K562 (cell line): ENCODE results near the gene ACTA2. TPM values are rescaled to one million over a fixed set of nuclear protein-coding genes. Genes with fewer than 3 reads are reported as not detected.

Experiments used
- ATAC-seq: fragments of 200-7000 bp; cut with Tn5 transposase; 3 replicates; pipeline ENCODE4 v1.9.1; 2020; ENCODE audit warnings: moderate library complexity
- BruUV-seq: library from RNA; stranded (reverse); fragments of 400-500 nt; replicated peaks from 2 replicates; lab custom pipeline; 2021; lab: Mats Ljungman, UMichigan
- CTCF ChIA-PET: fragments of 300-600 bp; formaldehyde crosslinking; extraction: SDS; loops from one replicate; lab custom pipeline; 2021; ENCODE audit warnings: low intra/inter-chr PET ratio; lab: Yijun Ruan, JAX
- POLR2A ChIA-PET: fragments of 300-600, 350-650 bp; sonication (Branson Sonifier 250); formaldehyde crosslinking; extraction: SDS; loops from one replicate; lab custom pipeline; 2021; ENCODE audit warnings: antibody characterized with exemption, inconsistent platforms; lab: Yijun Ruan, JAX
- DNase-seq, 4 experiments: peaks; one replicate each; pipeline versions ENCODE4 v3.0.0 to v3.0.0-alpha.2; 2011 to 2018; ENCODE audit warnings: low spot score in 3 of 4, mixed read lengths in 3 of 4; ENCODE audit errors: extremely low read depth in 1 of 4
- FAIRE-seq: peaks from 2 replicates; lab custom pipeline; 2011; peaks lifted over from hg19 to GRCh38; lab: Jason Lieb, UNC
- H2AFZ ChIP-seq: 2 replicates; pipeline ENCODE4 v1.6.0; 2011; ENCODE audit warnings: low read depth, low read length, control low read depth, inconsistent platforms
- H3K27ac ChIP-seq: fragments of 200-600 bp; 3 replicates; pipeline ENCODE4 v1.8.0; 2011; ENCODE audit warnings: low read depth, mild to moderate bottlenecking, control low read depth, inconsistent platforms, low read length, moderate library complexity, mixed read lengths; ENCODE audit errors: extremely low read depth
- H3K27me3 ChIP-seq, 2 experiments: fragments of 300-600 bp in 1 of 2; 2 replicates in 1 of 2; 3 replicates in 1 of 2; pipeline versions ENCODE4 v1.6.0 to v1.8.0; 2011; ENCODE audit warnings: inconsistent platforms in 2 of 2, low read length in 2 of 2, mild to moderate bottlenecking in 1 of 2, mixed read lengths in 1 of 2, moderate library complexity in 1 of 2; ENCODE audit not compliant: control insufficient read depth in 2 of 2, insufficient read depth in 2 of 2
- H3K36me3 ChIP-seq: fragments of 300-600 bp; 3 replicates; pipeline ENCODE4 v1.8.0; 2011; ENCODE audit warnings: mild to moderate bottlenecking, low read length, inconsistent platforms; ENCODE audit not compliant: control insufficient read depth, insufficient read depth
- H3K4me1 ChIP-seq, 2 experiments: fragments of 200-600 bp in 1 of 2; replicated peaks in 1 of 2; 2 replicates in 1 of 2; 3 replicates in 1 of 2; pipeline versions ENCODE4 v1.5.1 to v1.8.0; 2011; ENCODE audit warnings: inconsistent platforms in 2 of 2, low read length in 2 of 2, mild to moderate bottlenecking in 1 of 2, mixed read lengths in 1 of 2, moderate library complexity in 1 of 2; ENCODE audit not compliant: control insufficient read depth in 2 of 2, insufficient read depth in 2 of 2
- H3K4me2 ChIP-seq: 2 replicates; pipeline ENCODE4 v1.6.1; 2011; ENCODE audit warnings: low read length, control low read depth, inconsistent platforms, mixed read lengths; ENCODE audit not compliant: insufficient read depth
- H3K4me3 ChIP-seq: fragments of 200-600 bp; sonication (generic), shearing (Covaris generic); 2 replicates; pipeline ENCODE4 v1.5.1; 2016; ENCODE audit warnings: control low read depth, inconsistent platforms
- H3K79me2 ChIP-seq: fragments of 200-600 bp; 3 replicates; pipeline ENCODE4 v1.8.0; 2011; ENCODE audit warnings: low read length, inconsistent platforms; ENCODE audit not compliant: control insufficient read depth, insufficient read depth
- H3K9ac ChIP-seq, 2 experiments: 2 replicates each; pipeline versions ENCODE4 v1.6.0 to v1.6.1; 2011; ENCODE audit warnings: low read depth in 2 of 2, low read length in 2 of 2, control low read depth in 1 of 2, inconsistent platforms in 1 of 2, mild to moderate bottlenecking in 1 of 2, mixed read lengths in 1 of 2; ENCODE audit not compliant: insufficient read depth in 1 of 2
- H3K9me1 ChIP-seq: one replicate; pipeline ENCODE4 v1.6.0; 2011; ENCODE audit warnings: inconsistent platforms, mild to moderate bottlenecking, low read length, moderate library complexity; ENCODE audit not compliant: control insufficient read depth, insufficient read depth
- H3K9me3 ChIP-seq: replicated peaks from 2 replicates; pipeline ENCODE4 v1.5.1; 2011; ENCODE audit warnings: low read depth, low read length, inconsistent platforms; ENCODE audit not compliant: control insufficient read depth, insufficient read depth
- H4K20me1 ChIP-seq: replicated peaks from 2 replicates; pipeline ENCODE4 v1.6.1; 2011; ENCODE audit warnings: low read length, inconsistent platforms, mixed read lengths; ENCODE audit not compliant: control insufficient read depth, insufficient read depth
- CHAMP1 ChIP-seq: fragments of 450-650 bp; IDR thresholded peaks from 2 replicates; pipeline ENCODE4 v1.6.1; 2016; ENCODE audit warnings: mild to moderate bottlenecking
- HNRNPLL ChIP-seq: fragments of 200-400 bp; formaldehyde crosslinking; IDR thresholded peaks from 2 replicates; pipeline ENCODE4 v1.6.1; 2017; ENCODE audit warnings: low read length, low read depth, mild to moderate bottlenecking; ENCODE audit not compliant: poor library complexity, severe bottlenecking
- NCOA4 ChIP-seq: fragments of 450-650 bp; IDR thresholded peaks from 2 replicates; pipeline ENCODE4 v1.6.1; 2018; ENCODE audit warnings: mild to moderate bottlenecking; ENCODE audit not compliant: partially characterized antibody
- PCBP1 ChIP-seq: fragments of 200-400 bp; formaldehyde crosslinking; IDR thresholded peaks from 2 replicates; pipeline ENCODE4 v1.6.1; 2018; ENCODE audit warnings: mild to moderate bottlenecking, low read depth, low read length; ENCODE audit not compliant: poor library complexity, severe bottlenecking
- RNF2 ChIP-seq: sonication (generic); IDR thresholded peaks from 2 replicates; pipeline ENCODE4 v1.6.1; 2016
- SAP30 ChIP-seq: fragments of 200-600 bp; sonication (generic); IDR thresholded peaks from 2 replicates; pipeline ENCODE4 v1.6.1; 2012; ENCODE audit warnings: borderline replicate concordance, low read depth, mild to moderate bottlenecking, moderate library complexity, low read length, control low read depth, inconsistent platforms; ENCODE audit not compliant: insufficient read depth, poor library complexity, severe bottlenecking
- SMAD3 ChIP-seq: fragments of 450-650 bp; formaldehyde crosslinking; conservative IDR thresholded peaks from 2 replicates; pipeline ENCODE4 v1.4.0; 2020; ENCODE audit warnings: mild to moderate bottlenecking
- ZFP30 ChIP-seq: fragments of 250-450 bp; sonication (Bioruptor Pico); IDR thresholded peaks from 2 replicates; pipeline ENCODE4 v1.8.0; 2022; ENCODE audit warnings: moderate library complexity, mild to moderate bottlenecking, inconsistent platforms, borderline replicate concordance
- ZFP36 ChIP-seq: fragments of 150-350 bp; IDR thresholded peaks from 2 replicates; pipeline ENCODE4 v1.6.1; 2018; ENCODE audit warnings: low read length, low read depth; ENCODE audit not compliant: partially characterized antibody
- ZNF766 ChIP-seq: fragments of 200-800 bp; sonication (Bioruptor generic); conservative IDR thresholded peaks from 2 replicates; pipeline ENCODE4 v1.6.1; 2016; ENCODE audit warnings: missing genetic modification characterization, missing compliant biosample characterization
- WGBS: fragments of 100-300 bp; shearing (Covaris generic); methylation state at CpG from one replicate; pipeline ENCODE4 v1.1.6; 2016; ENCODE audit warnings: low coverage, mixed read lengths; ENCODE audit not compliant: insufficient coverage; ENCODE audit errors: missing lambda C conversion rate; 5-methylcytosine and 5-hydroxymethylcytosine counted together
- in situ Hi-C: fragments of 300-500 bp; cut with MboI; formaldehyde crosslinking; loops from 4 replicates; pipeline ENCODE4 v1.15.0; 2018; ENCODE audit warnings: inconsistent platforms, mixed read lengths
- intact Hi-C: fragments of 100-400 bp; cut with micrococcal nuclease; formaldehyde crosslinking; loops from 2 replicates; pipeline ENCODE4 v1.14.2; 2022
- polyA plus RNA-seq, 8 experiments: library from polyadenylated mRNA; depleted of rRNA in 4 of 8; stranded (reverse) in 5 of 8; unstranded in 3 of 8; fragments of >200 nt; fragmentation: Nextera tagmentation in 2 of 8; fragmentation: Illumina TruSeq in 1 of 8; extraction: Ambion mirVana in 2 of 8; extraction: Trizol in 1 of 8; gene quantifications; 2 replicates each; pipeline versions ENCODE4 v1.2.1 to v1.2.3, GENCODE V29; 2011 to 2014; ENCODE audit warnings: inconsistent platforms in 1 of 8, missing spikeins in 1 of 8
- total RNA-seq, 7 experiments: library from RNA; depleted of rRNA in 6 of 7; stranded (reverse); fragments of >200 nt in 6 of 7; fragmentation: Illumina TruSeq in 2 of 7; extraction: Trizol in 2 of 7; gene quantifications; 2 replicates each; pipeline versions ENCODE4 v1.2.1 to v1.2.3, GENCODE V29; 2011 to 2021; ENCODE audit warnings: low replicate concordance in 1 of 7

Gene ACTA2
- total and polyA plus RNA-seq, 9 of the 15 experiments (the other 6 are each of a cell fraction or from before 2014, with no cell fraction given), result 0.15 to 1.0 (median 0.38) TPM; not detected in 3

- Histone ChIP-seq H3K9me3 (no peaks in the 10 kb centered on the region), H4K20me1 (no peaks in the 10 kb centered on the region), H3K4me2 (no peak overlapping the region), H3K4me3 (no peak overlapping the region), H3K4me1 (no peaks in the 10 kb centered on the region), H2AFZ (no peak overlapping the region), H3K27ac (no peak overlapping the region), H3K27me3 (no peaks in the 10 kb centered on the region), H3K9ac (no peak overlapping the region), H3K36me3 (no peaks in the 10 kb centered on the region), H3K9me1 (no peaks in the 10 kb centered on the region), H3K79me2 (no peaks in the 10 kb centered on the region)
- CTCF ChIA-PET, result no interaction called here
- TF ChIP-seq CHAMP1 (no peak), SMAD3 (CRISPR knock-in tag) (no peak), ZFP30 (CRISPR knock-in tag) (no peak), SAP30 (no peak), RNF2 (no peak), NCOA4 (no peak), HNRNPLL (no peak), ZNF766 (CRISPR knock-in tag) (no peak), ZFP36 (no peak), PCBP1 (no peak)
- POLR2A ChIA-PET, result no interaction called here
- 0% methylated on average over 3 of the region's 3 CpGs for WGBS
- BruUV-seq, result no TSS peak
- FAIRE-seq (no peak), DNase-seq (no peak), ATAC-seq (no peak)
- intact Hi-C loops, result no loop called here
- in situ Hi-C loops, result loop anchor here (5.0 kb wide), 1 partner anchor 277 kb away; no protein-coding TSS in a partner anchor
Measured at GRCh38 chr10:88944813-88945212, 7.8 kb downstream of the ACTA2 start.
